Measurements from ENCODE around the gene CCDC33. TPM values are rescaled to one million over a fixed set of nuclear protein-coding genes. Genes with fewer than 3 reads are reported as not detected.

Gene CCDC33
- total and polyA plus RNA-seq, 8 donors, result not detected

GRCh38 chr15:74305687-74306086 lies 69.6 kb downstream of the CCDC33 start:
- FAIRE-seq, result no peak
- Histone ChIP-seq H3K4me3 (no peak overlapping the region), H3K36me3 (no peaks in the 10 kb centered on the region), H3K9me3 (no peaks in the 10 kb centered on the region), H3K4me1 (no peaks in the 10 kb centered on the region), H3K27me3 (peaks cover 0 to 7% (median 0%) of the 10 kb centered on the region in 4 donors), H3K27ac (no peak overlapping the region)
- DNase-seq, result no peak
- no peak for ATAC-seq
- TF ChIP-seq CTCF (IDR thresholded peaks at IDR 0.05), result no peak
- intact Hi-C loops (cut with DNase I), result loop anchor here in 2 of 3 donors (5.0 kb wide), 2 partner anchors 178 to 183 kb away; no protein-coding TSS in a partner anchor
- 54 to 73% methylated on average over 7 of the region's 7 CpGs for WGBS, 2 donors

GRCh38 chr15:74306781-74307217 lies 70.7 kb downstream of the CCDC33 start:
- ATAC-seq (no peak), FAIRE-seq (no peak), DNase-seq (no peak)
- Histone ChIP-seq H3K36me3 (no peaks in the 10 kb centered on the region), H3K27ac (no peak overlapping the region), H3K9me3 (no peaks in the 10 kb centered on the region), H3K4me1 (no peaks in the 10 kb centered on the region), H3K4me3 (no peak overlapping the region), H3K27me3 (peaks cover 0 to 7% (median 0%) of the 10 kb centered on the region in 4 donors)
- intact Hi-C loops (cut with DNase I), result loop anchor here in 2 of 3 donors (5.0 kb wide), 2 partner anchors 179 to 184 kb away; no protein-coding TSS in a partner anchor
- TF ChIP-seq CTCF (IDR thresholded peaks at IDR 0.05), result no peak
- 33 to 39% methylated on average over 10 of the region's 10 CpGs for WGBS, 2 donors

GRCh38 chr15:74307827-74308811 lies 72.0 kb downstream of the CCDC33 start:
- DNase-seq (peak in 4 of 6 donors; percentile 32 to 51 (median 43)), FAIRE-seq (no peak), ATAC-seq (peak; percentile 50 to 92 (median 86))
- Histone ChIP-seq H3K27ac (no peak overlapping the region), H3K9me3 (no peaks in the 10 kb centered on the region), H3K4me3 (no peak overlapping the region), H3K27me3 (peaks cover 0 to 7% (median 0%) of the 10 kb centered on the region in 4 donors), H3K36me3 (no peaks in the 10 kb centered on the region), H3K4me1 (no peaks in the 10 kb centered on the region)
- intact Hi-C loops (cut with DNase I), result loop anchor here in 2 of 3 donors (5.0 kb wide), 2 partner anchors 181 to 186 kb away; no protein-coding TSS in a partner anchor
- 6 to 8% methylated on average over 19 of the region's 19 CpGs for WGBS, 2 donors
- peak; percentile 24 to 51 (median 50) for TF ChIP-seq CTCF (IDR thresholded peaks at IDR 0.05)

- WGBS, 2 donors, result 39 to 46% methylated on average over 13 of the region's 13 CpGs
These were observed 75.8 kb downstream of the CCDC33 start for GRCh38 chr15:74311734-74312444.

More at GRCh38 chr15:74311734-74312444, 75.8 kb downstream of the CCDC33 start:
- intact Hi-C loops (cut with DNase I), result loop anchor here in 1 of 3 donors (10.0 kb wide), 1 partner anchor 187 kb away; no protein-coding TSS in a partner anchor
- TF ChIP-seq CTCF (IDR thresholded peaks at IDR 0.05), result no peak
- DNase-seq (no peak), ATAC-seq (peak in 2 of 4 donors; percentile 10 to 19), FAIRE-seq (no peak)
- H3K27ac ChIP-seq, result no peak overlapping the region
- no peaks in the 10 kb centered on the region for H3K36me3 ChIP-seq
- no peaks in the 10 kb centered on the region for H3K9me3 ChIP-seq
- H3K27me3 ChIP-seq, result peaks cover 0 to 3% (median 0%) of the 10 kb centered on the region in 4 donors
- no peaks in the 10 kb centered on the region for H3K4me1 ChIP-seq
- H3K4me3 ChIP-seq, result no peak overlapping the region
